Fibroblast of skin of left biceps (primary cell): ENCODE measurements around the gene MAGEA9B.
"Not testable (repeated sequence)": the region's sequence is repeated elsewhere in the genome, so short reads cannot be mapped to it uniquely, and the experiment has no call there.

Experiments
- DNase-seq, 2 experiments: peaks; one replicate each; pipeline ENCODE4 v3.0.0-alpha.2; 2013; ENCODE audit warnings: low read depth in 2 of 2

MAGEA9B gene

DNA sequence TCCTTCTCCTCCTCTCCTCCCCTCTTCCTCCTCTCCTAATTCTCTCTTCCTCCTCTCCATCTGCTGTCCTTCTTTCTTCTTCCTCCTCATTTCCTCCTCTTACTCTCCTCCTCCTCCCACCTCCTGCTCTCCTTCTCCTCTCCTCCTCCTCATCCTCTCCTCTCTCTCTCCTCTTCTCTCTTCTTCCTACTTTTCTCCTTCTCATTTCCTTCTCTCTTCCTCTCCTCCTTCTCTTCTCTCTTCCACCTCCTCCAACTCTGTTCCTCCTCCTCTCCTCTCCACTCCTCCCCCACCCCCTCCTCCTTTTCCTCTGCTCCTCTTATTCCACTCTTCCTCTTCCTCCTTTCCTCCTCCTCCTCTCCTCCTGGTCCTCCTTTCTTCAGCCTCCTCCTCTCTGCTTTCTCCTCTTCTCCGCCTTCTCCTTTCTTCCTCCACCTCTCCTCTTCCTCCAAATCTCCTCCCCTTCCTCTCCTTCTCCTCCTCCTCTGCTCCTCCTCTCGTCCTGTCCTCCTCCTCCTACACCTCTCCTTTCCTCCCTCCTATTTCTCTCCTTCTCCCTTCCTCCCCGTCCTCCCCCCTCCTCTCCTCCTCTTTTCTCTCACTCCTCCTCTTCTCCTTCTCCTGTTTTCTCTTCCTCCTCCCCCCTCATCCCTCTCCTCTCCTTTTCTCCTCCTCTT is 52.2 kb downstream of the MAGEA9B start:
- DNase-seq, result not testable (repeated sequence)

DNA sequence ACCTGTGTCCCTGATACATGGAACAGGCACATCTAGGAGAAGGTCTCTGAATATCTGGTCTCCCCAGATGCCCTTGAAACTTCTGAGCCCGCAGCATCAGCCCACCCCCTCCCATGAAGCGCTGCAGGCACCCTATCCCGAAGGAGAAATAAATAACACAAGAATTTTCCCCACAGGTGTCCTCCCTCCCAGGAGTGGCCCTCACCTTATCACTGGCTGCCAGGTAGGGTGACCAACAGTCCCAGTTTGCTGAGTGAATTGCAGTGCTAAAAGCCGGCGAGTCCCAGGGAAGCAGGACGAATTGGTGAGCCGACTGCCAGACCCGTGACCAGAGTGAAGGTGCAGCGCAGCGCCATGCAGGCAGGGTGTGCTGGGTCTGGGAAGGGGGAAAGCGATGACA is 53.3 kb downstream of the MAGEA9B start:
- not testable (repeated sequence) for DNase-seq

DNA sequence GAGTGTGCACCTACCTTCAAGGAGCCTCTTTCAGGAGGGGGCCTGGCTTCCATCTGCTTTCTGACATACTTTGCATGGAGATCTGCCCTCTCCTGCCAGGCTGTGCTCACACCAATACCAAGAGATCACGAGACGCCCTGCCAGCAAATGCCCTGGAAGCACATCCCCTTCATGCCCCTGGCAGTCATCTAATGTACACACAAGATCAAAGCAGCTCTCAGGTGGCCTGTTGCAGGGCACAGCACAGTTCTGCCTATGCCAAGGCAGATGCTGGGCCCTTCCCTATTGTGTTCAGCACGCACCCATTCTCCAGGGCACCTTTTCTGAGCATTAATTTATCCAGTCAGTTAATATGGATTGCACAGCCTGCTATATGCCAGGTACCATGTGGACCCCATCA is 54.4 kb downstream of the MAGEA9B start:
- DNase-seq, result not testable (repeated sequence)
